Neural progenitor cell (in vitro differentiated cells): Measurements from ENCODE around the gene GDF2.

Source experiments
- CTCF ChIP-seq: fragments of 200-600 bp; sonication (generic); IDR thresholded peaks from 2 replicates; pipeline ENCODE4 v1.5.1; 2017; ENCODE audit warnings: antibody characterized with exemption, mild to moderate bottlenecking
- EZH2 ChIP-seq: fragments of 200-600 bp; sonication (generic); IDR thresholded peaks from 2 replicates; pipeline ENCODE4 v1.6.1; 2017; ENCODE audit warnings: antibody characterized with exemption, mild to moderate bottlenecking, moderate library complexity
- EZH2phosphoT487 ChIP-seq: fragments of 200-600 bp; sonication (generic); IDR thresholded peaks from 2 replicates; pipeline ENCODE4 v1.6.1; 2017; ENCODE audit warnings: antibody characterized with exemption

- no peak for TF ChIP-seq CTCF
- no peak for TF ChIP-seq EZH2
- TF ChIP-seq EZH2phosphoT487, result no peak
Observed at GRCh38 chr10:47353351-47353750, 31.1 kb downstream of the GDF2 start.
